ENCODE results near the gene ZDBF2.
"Not testable (repeated sequence)": the region's sequence is repeated elsewhere in the genome, so short reads cannot be mapped to it uniquely, and the experiment has no call there.

The ZDBF2 gene

GRCh38 chr2:206276169-206276942 lies 1.9 kb downstream of the ZDBF2 start:
- H3K4me1 ChIP-seq, result peaks cover 11% of the 10 kb centered on the region; the same call in 1 of the 2 replicates
- H3K9me3 ChIP-seq, result peaks cover 9% of the 10 kb centered on the region
- no peak for TF ChIP-seq Cebpa-rat (IDR thresholded peaks at IDR 0.05)
- H3K36me3 ChIP-seq, result no peaks in the 10 kb centered on the region
- H3K27ac ChIP-seq, result no peak overlapping the region
- peak overlapping the region; percentile 81; the same call in 1 of the 2 replicates for H3K4me3 ChIP-seq
- H4K20me1 ChIP-seq, result no peaks in the 10 kb centered on the region
- H3K9ac ChIP-seq, result no peak overlapping the region
- H3K4me2 ChIP-seq, result peak overlapping the region; percentile 55
- H3K27me3 ChIP-seq, result peaks cover 5% of the 10 kb centered on the region; the same call in 1 of the 2 replicates

DNA sequence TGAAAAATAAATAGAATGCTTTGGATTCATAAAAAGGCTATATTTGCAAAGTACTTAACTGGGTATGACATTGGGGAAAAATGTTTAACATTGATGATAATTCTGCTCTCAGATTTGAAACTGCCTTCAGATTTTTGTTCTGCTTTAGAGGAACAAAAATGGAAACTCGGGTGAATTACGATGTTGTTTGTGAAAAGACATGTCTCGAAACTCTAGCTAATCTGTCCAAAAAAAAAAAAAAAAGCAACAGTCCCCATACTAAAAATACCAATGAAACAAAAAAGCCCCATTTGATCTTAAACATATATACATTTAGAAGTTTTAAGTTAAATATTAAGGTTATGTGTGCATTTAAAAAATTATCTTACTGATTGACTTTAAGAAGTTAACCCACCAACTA lies 3.0 kb downstream of the ZDBF2 start:
- H3K9ac ChIP-seq, result no peak overlapping the region

GRCh38 chr2:206282746-206283145 lies 8.3 kb downstream of the ZDBF2 start:
- Histone ChIP-seq H3K4me1 (no peaks in the 10 kb centered on the region), H4K20me1 (no peaks in the 10 kb centered on the region)
- TF ChIP-seq Cebpa-rat (IDR thresholded peaks at IDR 0.05), result no peak

More for the DNA sequence above, 3.0 kb downstream of the ZDBF2 start:
- Histone ChIP-seq H3K27ac (no peak overlapping the region), H3K4me3 (no peak overlapping the region), H3K4me1 (peaks cover 11% of the 10 kb centered on the region; the same call in 1 of the 2 replicates), H3K27me3 (peaks cover 4% of the 10 kb centered on the region; the same call in 1 of the 2 replicates), H4K20me1 (no peaks in the 10 kb centered on the region), H3K9me3 (peaks cover 14% of the 10 kb centered on the region), H3K36me3 (peaks cover 8% of the 10 kb centered on the region), H3K4me2 (no peak overlapping the region)
- TF ChIP-seq Cebpa-rat (IDR thresholded peaks at IDR 0.05), result no peak

GRCh38 chr2:206287197-206287596 lies 12.7 kb downstream of the ZDBF2 start:
- Histone ChIP-seq H4K20me1 (no peaks in the 10 kb centered on the region), H3K27ac (no peak overlapping the region), H3K9ac (no peak overlapping the region), H3K4me2 (no peak overlapping the region), H3K27me3 (no peaks in the 10 kb centered on the region), H3K9me3 (peaks cover 61% of the 10 kb centered on the region), H3K36me3 (peaks cover 47% of the 10 kb centered on the region), H3K4me3 (no peak overlapping the region; the same call in 1 of the 2 replicates), H3K4me1 (no peaks in the 10 kb centered on the region)
- TF ChIP-seq Cebpa-rat (IDR thresholded peaks at IDR 0.05), result no peak

More at GRCh38 chr2:206282746-206283145, 8.3 kb downstream of the ZDBF2 start:
- Histone ChIP-seq H3K27ac (no peak overlapping the region), H3K9me3 (peaks cover 29% of the 10 kb centered on the region), H3K4me2 (no peak overlapping the region), H3K27me3 (no peaks in the 10 kb centered on the region), H3K4me3 (no peak overlapping the region), H3K36me3 (peaks cover 25% of the 10 kb centered on the region), H3K9ac (no peak overlapping the region)

GRCh38 chr2:206289391-206289790 lies 14.9 kb downstream of the ZDBF2 start:
- peaks cover 37% of the 10 kb centered on the region for H3K36me3 ChIP-seq

DNA sequence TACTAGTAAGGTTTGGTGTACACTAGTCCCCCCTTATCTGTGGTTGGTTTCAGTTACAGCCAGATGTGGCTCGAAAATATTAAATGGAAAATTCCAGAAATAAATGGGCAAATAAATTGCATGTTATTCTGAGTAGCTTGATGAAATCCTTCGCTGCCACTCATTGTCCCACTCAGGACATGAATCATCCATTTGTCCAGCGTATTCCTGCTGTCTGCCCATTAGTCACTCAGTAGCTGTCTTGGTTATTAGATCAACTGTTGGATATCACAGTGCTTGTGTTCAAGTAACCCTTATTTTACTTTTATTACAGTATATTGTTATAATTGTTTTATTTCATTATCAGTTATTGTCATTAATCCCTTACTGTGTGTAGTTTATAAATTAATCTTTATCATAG lies 21.7 kb downstream of the ZDBF2 start:
- no peaks in the 10 kb centered on the region for H4K20me1 ChIP-seq
- H3K36me3 ChIP-seq, result peaks cover 13% of the 10 kb centered on the region
- H3K27ac ChIP-seq, result no peak overlapping the region
- H3K9ac ChIP-seq, result no peak overlapping the region
- peaks cover 10% of the 10 kb centered on the region for H3K9me3 ChIP-seq
- no peak overlapping the region for H3K4me3 ChIP-seq
- TF ChIP-seq Cebpa-rat (IDR thresholded peaks at IDR 0.05), result no peak
- H3K4me1 ChIP-seq, result no peaks in the 10 kb centered on the region
- no peak overlapping the region for H3K4me2 ChIP-seq
- no peaks in the 10 kb centered on the region for H3K27me3 ChIP-seq

More at GRCh38 chr2:206289391-206289790, 14.9 kb downstream of the ZDBF2 start:
- Histone ChIP-seq H3K27me3 (no peaks in the 10 kb centered on the region), H3K9me3 (peaks cover 51% of the 10 kb centered on the region), H3K4me3 (no peak overlapping the region), H4K20me1 (no peaks in the 10 kb centered on the region), H3K4me1 (no peaks in the 10 kb centered on the region), H3K27ac (no peak overlapping the region), H3K4me2 (no peak overlapping the region), H3K9ac (no peak overlapping the region)
- no peak for TF ChIP-seq Cebpa-rat (IDR thresholded peaks at IDR 0.05)

GRCh38 chr2:206299608-206300007 lies 25.1 kb downstream of the ZDBF2 start:
- H3K4me2 ChIP-seq, H4K20me1 ChIP-seq, H3K4me3 ChIP-seq, H3K9ac ChIP-seq, H3K27me3 ChIP-seq, H3K27ac ChIP-seq, H3K4me1 ChIP-seq, H3K9me3 ChIP-seq: not testable (repeated sequence)
- peaks cover 11% of the 10 kb centered on the region for H3K36me3 ChIP-seq

GRCh38 chr2:206305523-206306245 lies 31.2 kb downstream of the ZDBF2 start:
- Histone ChIP-seq H3K27me3 (no peaks in the 10 kb centered on the region), H3K4me3 (no peak overlapping the region), H3K4me2 (no peak overlapping the region), H3K4me1 (no peaks in the 10 kb centered on the region), H3K9ac (no peak overlapping the region), H3K36me3 (peaks cover 28% of the 10 kb centered on the region), H3K27ac (no peak overlapping the region), H3K9me3 (0 out of 2 replicates have a peak, but pooled peaks cover 4% of the 10 kb centered on the region), H4K20me1 (no peaks in the 10 kb centered on the region)
- TF ChIP-seq Cebpa-rat (IDR thresholded peaks at IDR 0.05), result no peak

- Histone ChIP-seq H3K9ac (no peak overlapping the region), H3K4me3 (no peak overlapping the region), H3K27me3 (no peaks in the 10 kb centered on the region), H3K27ac (no peak overlapping the region), H3K4me2 (no peak overlapping the region), H3K9me3 (0 out of 2 replicates have a peak, but pooled peaks cover 4% of the 10 kb centered on the region), H3K4me1 (no peaks in the 10 kb centered on the region), H4K20me1 (no peaks in the 10 kb centered on the region), H3K36me3 (peaks cover 10% of the 10 kb centered on the region; the same call in 1 of the 2 replicates)
- no peak; the same call in 1 of the 2 replicates for TF ChIP-seq Cebpa-rat (IDR thresholded peaks at IDR 0.05)
Measured at GRCh38 chr2:206311026-206311425, 36.6 kb downstream of the ZDBF2 start.

- Histone ChIP-seq H3K4me3 (no peak overlapping the region), H3K9ac (no peak overlapping the region), H3K9me3 (peaks cover 16% of the 10 kb centered on the region), H3K4me1 (no peaks in the 10 kb centered on the region), H4K20me1 (no peaks in the 10 kb centered on the region), H3K36me3 (peaks cover 9% of the 10 kb centered on the region), H3K4me2 (no peak overlapping the region), H3K27me3 (no peaks in the 10 kb centered on the region), H3K27ac (no peak overlapping the region)
- no peak for TF ChIP-seq Cebpa-rat (IDR thresholded peaks at IDR 0.05)
Measured at GRCh38 chr2:206316141-206316540, 41.7 kb downstream of the ZDBF2 start.

Data from BLaER1 (cell line).